GM21529 (cell line): ENCODE data around the gene TBL2.
"Not testable (repeated sequence)": the region's sequence is repeated elsewhere in the genome, so short reads cannot be mapped to it uniquely, and the experiment has no call there.

Experiments
- ATAC-seq: cut with Tn5 transposase; IDR thresholded peaks from one replicate; pipeline ENCODE4 v1.9.1; 2021; ENCODE audit not compliant: unreplicated experiment

Gene TBL2

DNA sequence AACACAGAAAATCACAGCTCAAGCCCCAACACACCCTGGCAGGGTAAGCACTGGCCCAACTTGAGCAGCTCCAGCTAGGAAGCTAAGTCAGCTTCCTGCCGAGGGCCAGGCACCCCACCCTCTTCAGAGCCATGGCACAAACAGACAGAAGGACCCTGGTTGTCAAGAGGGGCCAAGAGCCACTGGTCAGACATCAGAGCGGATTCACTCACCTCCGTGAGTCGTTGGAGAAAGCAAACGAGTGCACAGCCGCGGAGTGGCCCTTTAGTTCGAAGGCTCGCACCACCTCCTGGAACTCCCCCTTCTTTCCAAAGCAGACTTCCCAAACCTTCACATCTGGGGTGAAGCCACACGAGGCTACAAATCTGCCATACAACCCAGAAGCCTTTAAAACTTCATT lies 7.4 kb downstream of the TBL2 start:
- no peak for ATAC-seq

DNA sequence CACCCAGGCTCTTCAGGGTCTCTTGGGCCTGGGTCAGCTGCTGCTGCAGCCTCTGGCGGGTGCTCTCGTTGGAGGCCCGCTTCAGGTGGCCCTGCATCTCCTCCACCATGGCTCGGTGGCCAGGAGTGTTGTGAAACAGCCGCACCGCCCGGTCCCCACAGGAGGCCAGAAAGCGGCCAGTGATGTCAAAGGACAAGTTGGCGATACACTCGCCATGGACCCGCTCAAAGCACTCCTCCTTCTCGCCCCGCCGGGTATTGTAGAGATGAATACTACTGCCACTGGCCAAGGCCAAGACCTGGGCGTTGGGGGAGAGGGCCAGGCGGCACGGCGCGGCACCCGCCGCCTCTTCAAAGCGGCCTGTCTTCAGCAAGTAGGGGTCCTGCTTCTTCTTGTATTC lies 7.9 kb downstream of the TBL2 start:
- ATAC-seq, result no peak

DNA sequence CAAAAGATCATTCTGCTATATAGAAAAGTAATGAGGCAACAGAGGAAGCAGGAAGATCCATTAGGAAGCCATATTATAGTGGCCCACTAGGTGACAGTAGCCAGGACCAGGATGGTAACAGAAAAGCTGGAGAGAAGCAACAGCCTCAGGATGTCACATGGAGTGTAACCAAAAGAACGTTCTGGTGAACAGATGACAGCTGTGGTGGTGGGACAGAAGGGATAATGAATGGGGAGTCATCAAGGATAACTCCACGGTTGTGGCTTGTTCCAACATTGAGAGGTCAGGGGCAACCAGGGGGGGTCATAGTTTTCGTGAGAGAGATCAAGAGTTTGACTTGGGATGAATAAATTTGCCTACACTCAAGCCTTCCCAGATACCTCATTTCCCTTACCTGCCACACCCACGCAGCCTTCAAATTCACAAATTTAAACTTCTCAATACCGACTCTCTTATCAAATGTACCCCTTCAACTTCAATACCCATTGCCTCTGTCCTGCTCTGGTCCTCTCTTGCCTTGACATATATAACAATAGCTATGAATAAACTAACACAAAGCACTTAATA lies 9.3 kb downstream of the TBL2 start:
- ATAC-seq, result no peak

DNA sequence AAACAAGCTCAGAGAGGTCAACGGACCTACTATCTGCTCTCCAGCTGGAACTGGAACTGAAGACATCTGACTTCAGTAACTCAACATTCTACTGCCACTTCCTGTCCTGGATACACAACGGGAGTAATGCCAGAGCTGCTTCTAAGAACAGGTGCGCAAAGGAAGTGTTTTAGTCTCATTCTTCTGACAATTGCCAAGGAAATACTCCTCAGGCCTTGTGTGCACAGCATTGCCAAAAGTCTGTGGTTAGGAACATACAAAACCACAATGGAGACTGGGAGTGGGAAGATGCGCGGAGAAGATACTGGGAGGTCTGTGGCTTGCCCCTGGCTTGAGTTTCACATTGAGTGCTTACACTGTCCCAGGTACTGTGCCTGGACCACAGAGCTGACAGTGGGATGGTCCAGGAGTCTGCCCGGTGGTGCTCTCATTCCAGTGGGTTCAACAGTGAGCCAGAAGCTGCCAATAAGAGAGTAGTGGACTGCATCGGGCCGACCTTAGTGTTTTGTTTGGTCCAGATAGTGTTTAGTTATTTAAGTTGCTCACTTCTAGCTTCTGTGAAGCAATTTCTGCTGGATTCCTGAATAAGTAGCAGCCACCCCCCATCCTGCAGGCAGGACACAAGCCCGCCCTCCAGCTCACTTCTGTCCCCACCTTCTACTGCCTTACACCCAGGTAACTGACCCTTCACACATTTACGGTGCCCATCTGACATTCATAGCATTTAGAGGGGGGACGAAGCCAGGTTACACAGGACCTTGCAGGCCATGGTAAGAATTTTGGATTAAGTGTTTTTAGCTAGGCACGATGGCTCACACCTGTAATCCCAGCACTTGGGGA lies 10.3 kb downstream of the TBL2 start:
- no peak for ATAC-seq

DNA sequence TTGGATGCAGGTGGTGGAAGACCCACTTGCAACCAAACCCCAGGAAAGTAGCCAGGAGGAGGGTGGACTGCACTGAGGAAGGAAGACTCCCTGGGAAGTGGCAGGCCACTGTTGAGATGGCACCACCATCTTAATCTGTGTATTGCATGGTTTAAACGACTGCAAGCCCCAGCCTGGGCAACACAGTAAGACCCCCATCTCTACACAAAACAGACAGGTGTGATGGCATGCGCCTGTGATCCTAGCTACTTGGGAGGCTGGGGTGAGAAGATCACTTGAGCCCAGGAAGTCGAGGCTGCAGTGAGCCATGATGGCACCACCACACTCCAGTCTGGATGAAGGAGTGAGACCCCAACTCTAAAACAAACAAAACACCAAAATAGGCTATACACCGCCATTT lies 11.2 kb downstream of the TBL2 start:
- ATAC-seq, result no peak

DNA sequence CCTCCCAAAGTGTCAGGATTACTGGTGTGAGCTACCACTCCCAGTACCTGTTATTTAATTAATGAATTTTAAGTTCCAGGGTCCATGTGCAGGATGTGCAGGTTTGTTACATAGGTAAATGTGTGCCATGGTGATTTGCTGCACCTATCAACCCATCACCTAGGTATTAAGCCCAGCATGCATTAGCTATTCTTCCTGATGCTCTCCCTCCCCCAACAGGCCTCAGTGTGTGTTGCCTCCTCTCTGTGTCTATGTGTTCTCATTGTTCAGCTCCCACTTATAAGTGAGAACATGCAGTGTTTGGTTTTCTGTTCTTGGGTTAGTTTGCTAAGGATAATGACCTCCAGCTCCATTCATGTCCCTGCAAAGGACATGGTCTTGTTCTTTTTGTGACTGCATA lies 11.9 kb downstream of the TBL2 start:
- not testable (repeated sequence) for ATAC-seq

DNA sequence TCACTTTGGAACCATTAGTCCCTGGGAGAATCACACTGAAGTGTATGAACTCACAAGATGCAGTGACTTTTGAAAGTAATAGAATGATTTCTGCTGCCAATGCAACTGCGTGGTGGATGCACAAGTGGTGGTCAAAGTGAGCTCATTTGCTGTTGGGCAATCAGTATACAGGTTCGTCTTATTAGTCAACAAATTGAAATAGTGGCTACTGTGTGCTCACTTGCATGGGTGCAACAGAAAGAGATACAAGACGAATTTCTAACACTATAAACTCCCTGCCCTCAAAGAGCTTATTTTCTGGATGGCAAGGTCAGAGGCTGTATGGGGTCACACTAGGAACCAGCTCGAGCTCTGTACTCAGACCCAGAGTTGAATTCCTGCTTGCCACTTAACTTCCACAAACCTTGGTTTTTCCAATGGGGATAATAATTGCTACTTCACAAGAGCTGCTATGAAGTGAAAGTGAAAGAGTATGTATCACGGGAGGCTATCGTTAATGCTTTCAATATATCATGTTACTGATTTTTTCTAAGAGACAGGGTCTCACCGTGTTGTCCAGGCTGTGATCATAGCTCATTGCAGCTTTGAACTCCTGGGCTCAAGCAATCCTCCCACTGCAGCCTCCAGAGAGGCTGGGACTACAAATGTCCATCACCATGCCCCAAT lies 12.6 kb downstream of the TBL2 start:
- no peak for ATAC-seq

DNA sequence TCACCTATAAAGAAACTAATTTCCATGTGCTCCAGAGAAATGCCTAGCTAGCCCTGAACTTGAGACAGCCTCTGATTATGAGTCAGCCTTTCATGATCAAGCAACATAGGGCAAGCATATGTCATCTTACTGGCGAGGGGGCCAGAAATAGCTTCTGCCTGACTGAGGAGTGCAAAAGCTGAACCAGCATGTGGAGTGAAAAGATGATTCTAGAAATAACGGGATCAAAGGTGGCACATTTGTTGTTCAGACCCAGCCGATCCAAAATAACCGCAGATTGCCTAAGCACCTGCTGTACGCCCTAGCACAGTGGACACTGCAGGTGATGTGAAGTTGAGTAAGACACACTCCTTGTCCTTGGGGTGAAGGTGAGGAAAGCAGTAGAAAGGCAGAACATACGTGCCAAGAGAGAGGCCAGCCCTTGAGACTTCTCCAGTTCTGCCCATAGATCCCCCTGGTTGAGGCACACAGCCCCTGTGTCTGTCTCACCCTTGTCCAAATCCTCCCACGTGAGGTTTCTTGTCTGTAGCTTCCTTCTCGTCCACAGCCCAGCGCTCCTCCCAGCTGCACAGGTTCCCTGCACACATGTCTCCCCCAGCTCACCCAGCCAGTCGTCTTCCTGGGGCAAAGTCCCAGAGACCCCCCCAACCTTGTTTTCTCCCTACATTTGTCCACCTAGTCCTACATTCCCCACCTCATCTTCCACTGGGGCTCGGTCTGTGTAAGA lies 18.1 kb downstream of the TBL2 start:
- ATAC-seq, result peak; percentile 23

DNA sequence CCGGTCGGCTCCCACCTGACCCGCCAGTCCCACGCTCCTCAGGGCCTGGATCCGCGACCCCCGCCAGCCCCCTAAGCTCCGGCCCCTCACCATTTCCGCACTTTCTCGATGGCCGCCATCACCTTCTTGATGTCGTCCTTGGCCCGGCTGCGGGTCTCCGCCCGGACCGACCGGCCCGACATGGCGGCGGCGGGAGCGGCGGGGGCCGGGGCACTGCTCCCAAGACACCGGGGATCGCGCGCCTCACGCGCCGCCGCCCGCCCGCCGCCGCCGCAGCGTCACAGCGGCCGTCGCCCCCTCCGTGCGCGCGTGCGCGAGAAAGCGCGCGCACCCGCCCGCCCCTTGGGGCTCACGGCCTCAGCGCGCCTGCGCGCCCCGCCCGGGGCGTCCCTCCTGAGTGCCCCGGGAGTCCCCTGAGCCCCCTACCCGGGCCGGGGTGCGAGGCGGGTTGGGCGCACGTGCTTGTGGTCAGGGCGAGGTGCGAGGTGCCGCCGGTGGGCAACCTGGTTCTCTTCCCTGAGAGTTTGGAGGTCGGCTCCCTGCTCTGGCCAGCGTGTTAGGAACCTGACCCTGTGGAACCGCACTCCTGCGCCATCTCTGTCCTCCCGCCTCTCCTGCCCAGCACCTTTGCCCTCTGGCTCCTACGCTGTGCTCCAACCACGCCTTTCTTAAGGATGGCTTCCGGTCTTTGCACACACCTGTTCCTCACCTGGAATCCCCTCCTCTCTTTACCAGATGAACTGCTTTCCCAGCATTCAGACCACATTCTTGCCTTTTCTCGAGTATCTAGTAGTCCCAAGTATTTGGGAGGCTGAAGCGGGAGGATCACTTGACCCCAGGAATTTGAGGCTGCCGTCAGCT lies 20.8 kb downstream of the TBL2 start, which contains the start of gene BCL7B:
Gene BCL7B (minus strand): TSS at position 294 of the 861 bp plus-strand sequence. CDS start 112 bp downstream, at position 182.
- ATAC-seq, result peak; percentile 46

DNA sequence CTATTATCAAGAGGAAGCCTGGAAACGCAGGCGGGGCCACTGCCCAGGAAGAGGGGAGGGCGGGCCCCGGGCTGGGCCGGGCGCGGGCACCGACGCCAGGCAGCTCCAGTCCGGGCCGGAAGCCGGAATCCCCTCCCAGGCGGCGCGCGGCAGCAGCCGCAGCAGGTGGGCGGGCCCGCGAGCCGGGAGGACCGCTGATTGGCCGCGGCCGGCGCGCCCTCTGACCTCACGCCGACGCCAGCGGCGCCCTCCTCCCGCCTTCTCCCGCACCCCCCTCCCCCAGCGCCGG lies 21.3 kb downstream of the TBL2 start:
- peak; percentile 86 for ATAC-seq

DNA sequence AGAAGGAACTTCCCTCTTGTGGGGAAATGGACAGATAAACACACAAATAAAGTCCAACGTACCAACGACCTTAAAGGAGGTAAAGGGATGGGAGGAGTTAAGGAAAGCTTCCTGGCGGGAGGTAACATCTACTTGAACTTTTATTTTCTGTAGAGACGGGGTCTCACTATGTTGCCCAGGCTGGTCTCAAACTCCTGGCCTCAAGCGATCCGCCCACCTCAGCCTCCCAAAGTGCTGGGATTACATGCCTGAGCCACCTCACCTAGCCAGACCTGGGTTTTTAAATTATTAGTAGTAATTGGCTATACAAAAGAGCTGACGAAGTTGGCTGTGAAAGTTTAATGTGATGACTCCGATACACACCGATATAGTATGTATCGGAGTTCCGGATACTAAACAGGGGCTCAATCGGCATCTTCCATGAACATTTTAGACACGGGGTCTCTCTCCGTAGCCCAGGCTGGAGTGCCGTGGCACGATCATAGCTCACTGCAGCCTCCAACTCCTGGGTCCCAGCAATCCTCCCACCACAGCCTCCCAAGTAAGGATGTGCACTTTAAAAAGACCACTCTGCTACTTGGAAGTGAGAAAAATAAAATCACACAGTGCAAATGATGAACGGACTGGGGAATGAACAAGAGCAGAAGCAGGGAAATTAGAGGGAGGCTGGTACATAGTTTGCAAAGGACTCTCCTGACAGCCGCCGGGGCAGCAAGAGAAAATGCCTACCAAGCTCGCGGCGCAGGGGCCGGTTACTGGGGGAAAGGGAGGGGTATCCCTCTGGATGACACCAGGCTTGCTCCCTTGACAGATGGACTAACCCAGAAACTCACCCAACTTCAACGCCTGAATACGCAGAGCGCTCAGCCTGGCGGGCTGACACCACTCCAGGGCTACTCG lies 21.9 kb downstream of the TBL2 start:
- no peak for ATAC-seq

DNA sequence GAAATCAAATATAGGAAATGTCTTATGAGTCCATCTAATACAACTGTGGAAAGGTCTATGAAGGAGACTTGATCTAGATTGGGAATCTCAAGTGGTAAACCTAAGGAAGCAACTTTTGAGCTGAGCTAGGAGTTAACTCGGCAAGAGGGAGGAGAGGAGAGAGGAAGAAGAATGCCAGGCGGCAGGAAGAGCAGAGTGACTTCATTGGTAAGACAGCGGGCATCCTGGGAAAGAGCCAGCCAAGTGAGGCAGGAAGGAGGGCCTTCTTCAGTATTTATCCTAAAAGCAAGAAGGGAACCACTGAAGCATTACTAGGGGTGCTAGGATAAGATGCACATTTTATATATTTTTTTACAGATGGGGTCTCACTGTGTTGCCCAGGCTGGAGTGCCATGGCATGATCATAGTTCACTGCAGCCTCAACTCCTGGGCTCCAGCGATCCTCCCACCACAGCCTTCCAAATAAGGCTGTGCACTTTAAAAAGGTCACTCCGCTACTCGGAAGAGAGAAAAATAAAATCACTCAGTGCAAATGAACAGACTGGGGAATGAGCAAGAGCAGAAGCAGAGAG lies 22.9 kb downstream of the TBL2 start:
- no peak for ATAC-seq

DNA sequence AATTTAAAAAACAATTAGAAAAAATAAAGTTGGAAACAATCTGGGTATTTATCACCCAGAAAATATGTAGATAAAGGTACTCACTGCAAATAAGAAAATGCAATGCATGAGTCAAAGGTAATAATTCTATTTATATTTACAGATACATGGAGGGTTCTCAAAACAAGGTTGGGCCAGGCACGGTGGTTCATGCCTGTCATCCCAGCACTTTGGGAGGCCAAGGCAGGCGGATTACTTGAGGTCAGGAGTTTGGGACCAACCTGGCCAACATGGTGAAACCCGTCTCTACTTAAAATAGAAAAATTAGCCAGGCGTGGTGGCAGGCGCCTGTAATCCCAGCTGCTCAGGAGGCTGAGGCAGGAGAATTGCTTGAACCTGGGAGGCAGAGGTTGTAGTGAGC lies 28.3 kb downstream of the TBL2 start:
- ATAC-seq, result not testable (repeated sequence)

DNA sequence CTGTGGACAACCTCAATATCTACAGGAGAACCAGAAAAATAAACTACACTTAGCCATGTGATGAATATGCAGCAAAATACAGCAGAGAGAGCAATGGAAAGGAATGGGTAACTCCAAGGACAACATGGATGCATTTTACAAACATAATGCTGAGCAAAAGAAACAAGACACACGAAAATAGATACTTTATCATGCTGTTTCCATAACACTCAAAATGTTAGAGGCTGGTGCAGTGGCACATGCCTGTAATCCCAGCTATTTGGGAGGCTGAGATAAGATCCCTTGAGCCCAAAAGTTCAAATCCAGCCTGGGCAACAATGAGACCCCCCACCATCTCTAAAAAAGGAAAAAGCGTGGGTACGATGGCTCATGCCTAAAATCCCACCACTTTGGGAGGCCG lies 29.2 kb downstream of the TBL2 start:
- ATAC-seq, result no peak

DNA sequence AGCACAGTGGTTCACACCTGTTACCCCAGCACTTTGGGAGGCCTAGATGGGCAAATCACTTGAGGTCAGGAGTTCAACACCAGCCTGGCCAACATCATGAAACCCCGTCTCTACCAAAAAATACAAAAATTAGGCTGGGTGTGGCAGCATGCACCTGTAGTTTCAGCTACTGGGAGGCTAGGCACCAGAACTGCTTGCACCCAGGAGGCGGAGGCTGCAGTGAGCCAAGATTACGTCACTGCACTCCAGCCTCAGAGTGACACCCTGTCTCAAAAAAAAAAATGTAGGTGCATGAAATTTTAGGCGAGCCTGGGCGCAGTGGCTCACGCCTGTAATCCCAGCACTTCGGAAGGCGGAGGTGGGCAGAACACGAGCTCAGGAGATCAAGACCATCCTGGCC lies 30.5 kb downstream of the TBL2 start:
- no peak for ATAC-seq

DNA sequence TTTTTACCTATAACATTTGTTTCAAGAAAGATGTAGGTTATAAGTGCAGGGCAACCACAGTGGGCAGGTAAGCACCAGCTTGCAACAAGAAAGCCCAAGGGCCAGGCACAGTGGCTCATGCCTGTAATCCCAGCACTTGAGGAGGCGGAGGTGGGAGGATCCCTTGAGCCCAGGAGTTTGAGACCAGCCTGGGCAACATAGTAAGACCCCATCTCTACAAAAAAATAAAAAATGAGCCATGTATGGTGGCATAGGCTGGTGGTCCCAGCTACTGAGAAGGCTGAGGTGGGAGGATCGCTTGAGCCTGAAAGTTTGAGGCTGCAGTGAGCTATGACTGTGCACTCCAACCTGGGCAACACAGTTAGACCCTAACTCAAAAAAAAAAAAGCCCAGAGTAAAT lies 33.7 kb downstream of the TBL2 start:
- ATAC-seq, result no peak

DNA sequence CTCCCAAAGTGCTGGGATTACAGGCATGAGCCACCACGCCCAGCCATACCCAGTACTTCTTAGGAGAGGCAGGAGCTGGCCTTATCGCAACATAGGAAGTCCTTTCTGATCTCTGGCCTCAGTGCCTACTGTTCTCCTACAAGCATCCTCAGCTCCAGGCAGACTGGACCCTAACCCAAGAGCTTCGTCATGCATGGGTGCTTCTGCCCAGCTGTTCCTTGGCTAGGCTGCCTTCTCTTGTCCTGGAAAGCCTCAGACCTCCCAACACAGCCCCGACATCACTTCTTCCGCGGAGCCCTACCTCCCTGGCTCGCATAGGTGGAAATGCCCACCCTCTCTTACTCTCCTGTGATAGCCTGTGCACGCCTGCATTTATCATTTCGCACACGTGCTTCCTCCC lies 36.7 kb downstream of the TBL2 start:
- no peak for ATAC-seq

DNA sequence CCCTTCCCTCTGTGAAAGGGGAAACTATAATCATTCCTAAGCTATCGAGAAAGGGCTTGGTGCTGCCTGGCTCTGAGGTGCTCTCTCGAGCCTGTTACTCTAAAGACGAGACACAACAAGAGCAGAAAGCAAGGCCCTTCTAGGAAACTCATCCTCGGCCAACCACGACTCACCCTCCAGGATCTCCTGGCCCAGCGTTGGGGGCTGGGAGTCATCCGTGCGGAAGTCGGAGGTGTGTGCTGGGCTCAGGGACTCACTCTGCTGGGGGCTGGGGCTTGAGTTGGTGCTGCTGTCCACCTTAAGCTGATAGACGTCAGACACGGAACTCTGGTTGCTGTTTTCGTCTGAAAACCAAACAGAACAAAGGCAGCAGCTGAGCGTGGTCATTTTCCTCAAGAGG lies 38.7 kb downstream of the TBL2 start:
- ATAC-seq, result no peak

DNA sequence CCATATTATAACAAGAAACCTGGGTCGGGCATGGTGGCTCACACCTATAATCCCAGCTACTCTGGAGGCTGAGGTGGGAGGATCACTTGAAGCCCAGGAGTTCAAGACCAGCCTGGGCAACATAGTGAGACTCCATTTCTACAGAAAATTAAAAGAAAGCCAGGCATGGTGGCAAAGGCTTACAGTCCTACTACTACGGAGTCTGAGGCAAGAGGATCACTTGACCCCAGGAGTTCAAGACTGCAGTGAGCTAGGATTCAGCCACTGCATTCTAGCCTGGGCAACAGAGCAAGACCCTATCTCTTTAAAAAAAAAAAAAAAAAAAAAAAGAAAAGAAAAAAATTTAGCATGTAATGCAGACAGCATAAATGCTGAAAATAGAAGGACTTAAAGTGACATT lies 39.9 kb downstream of the TBL2 start:
- not testable (repeated sequence) for ATAC-seq
